Measurements from ENCODE around the gene SYT6. TPM values are rescaled to one million over a fixed set of nuclear protein-coding genes. Genes with fewer than 3 reads are reported as not detected.

The SYT6 gene
- total and polyA plus RNA-seq, 7 donors = 0.32 to 1.9 (median 0.46) TPM; not detected in 3

DNA sequence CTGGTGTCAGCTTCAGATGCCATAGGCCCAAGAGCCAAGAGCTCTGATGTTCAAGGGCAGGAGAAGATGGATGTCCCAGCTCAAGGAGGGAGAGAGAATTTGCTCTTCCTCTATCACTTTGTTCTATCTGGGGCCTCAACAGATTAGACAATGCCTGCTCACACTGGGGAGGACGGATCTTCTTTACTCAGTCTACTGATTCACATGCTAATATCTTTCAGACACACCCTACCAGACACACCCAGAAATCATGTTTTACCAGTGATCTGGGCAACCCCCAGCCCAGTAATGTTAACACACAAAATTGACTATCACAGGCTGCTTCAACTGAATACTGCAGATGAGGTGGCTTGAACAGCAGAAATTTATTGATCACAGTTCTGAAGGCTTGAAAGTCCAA lies 105.4 kb downstream of the SYT6 start:
- H3K27me3 ChIP-seq = no peaks in the 10 kb centered on the region
- 61 to 90% methylated on average over 1 of the region's 1 CpG for WGBS, 2 donors
- no peak for DNase-seq
- H3K9me3 ChIP-seq = no peaks in the 10 kb centered on the region
- TF ChIP-seq, protein P1, sequence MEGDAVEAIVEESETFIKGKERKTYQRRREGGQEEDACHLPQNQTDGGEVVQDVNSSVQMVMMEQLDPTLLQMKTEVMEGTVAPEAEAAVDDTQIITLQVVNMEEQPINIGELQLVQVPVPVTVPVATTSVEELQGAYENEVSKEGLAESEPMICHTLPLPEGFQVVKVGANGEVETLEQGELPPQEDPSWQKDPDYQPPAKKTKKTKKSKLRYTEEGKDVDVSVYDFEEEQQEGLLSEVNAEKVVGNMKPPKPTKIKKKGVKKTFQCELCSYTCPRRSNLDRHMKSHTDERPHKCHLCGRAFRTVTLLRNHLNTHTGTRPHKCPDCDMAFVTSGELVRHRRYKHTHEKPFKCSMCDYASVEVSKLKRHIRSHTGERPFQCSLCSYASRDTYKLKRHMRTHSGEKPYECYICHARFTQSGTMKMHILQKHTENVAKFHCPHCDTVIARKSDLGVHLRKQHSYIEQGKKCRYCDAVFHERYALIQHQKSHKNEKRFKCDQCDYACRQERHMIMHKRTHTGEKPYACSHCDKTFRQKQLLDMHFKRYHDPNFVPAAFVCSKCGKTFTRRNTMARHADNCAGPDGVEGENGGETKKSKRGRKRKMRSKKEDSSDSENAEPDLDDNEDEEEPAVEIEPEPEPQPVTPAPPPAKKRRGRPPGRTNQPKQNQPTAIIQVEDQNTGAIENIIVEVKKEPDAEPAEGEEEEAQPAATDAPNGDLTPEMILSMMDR (IDR thresholded peaks at IDR 0.05) = no peak
- no peak for TF ChIP-seq POLR2A (IDR thresholded peaks at IDR 0.05)
- no peak for TF ChIP-seq POLR2AphosphoS5 (IDR thresholded peaks at IDR 0.05)
- TF ChIP-seq EP300 (IDR thresholded peaks at IDR 0.05) = no peak
- intact Hi-C loops (cut with DNase I) = no loop called here
- no peak overlapping the region for H3K4me3 ChIP-seq
- no peaks in the 10 kb centered on the region for H3K36me3 ChIP-seq
- H3K27ac ChIP-seq = no peak overlapping the region
- H3K4me1 ChIP-seq = peaks cover 0 to 4% (median 1%) of the 10 kb centered on the region in 4 donors

DNA sequence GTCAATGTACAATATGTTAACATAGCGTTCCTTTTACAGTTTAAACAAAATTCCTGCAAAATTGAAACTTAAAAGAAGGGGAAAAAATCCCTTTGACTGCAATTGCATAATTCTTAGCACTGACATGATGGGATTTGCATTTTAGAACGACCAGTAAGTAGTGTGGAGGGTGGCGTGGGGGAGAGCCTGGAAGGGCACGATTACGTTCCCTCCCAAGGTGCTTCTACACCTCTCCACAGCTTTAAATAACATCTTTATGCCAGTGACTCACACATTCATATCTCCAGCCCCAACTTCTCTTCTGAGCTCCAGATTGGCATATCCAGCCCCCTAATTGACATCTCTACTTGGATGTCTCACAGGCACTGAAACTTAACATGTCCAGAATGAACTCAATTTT lies 110.1 kb downstream of the SYT6 start:
- H3K36me3 ChIP-seq = no peaks in the 10 kb centered on the region
- DNase-seq = no peak
- no peaks in the 10 kb centered on the region for H3K9me3 ChIP-seq
- TF ChIP-seq POLR2A (IDR thresholded peaks at IDR 0.05) (no peak), EP300 (IDR thresholded peaks at IDR 0.05) (no peak), POLR2AphosphoS5 (IDR thresholded peaks at IDR 0.05) (no peak)
- TF ChIP-seq, protein P1 (IDR thresholded peaks at IDR 0.05) = no peak
- intact Hi-C loops (cut with DNase I) = no loop called here
- no peak overlapping the region for H3K4me3 ChIP-seq
- 62 to 63% methylated on average over 5 of the region's 5 CpGs for WGBS, 2 donors
- H3K27me3 ChIP-seq = no peaks in the 10 kb centered on the region
- H3K27ac ChIP-seq = no peak overlapping the region
- H3K4me1 ChIP-seq = peaks cover 0 to 9% (median 2%) of the 10 kb centered on the region in 4 donors

DNA sequence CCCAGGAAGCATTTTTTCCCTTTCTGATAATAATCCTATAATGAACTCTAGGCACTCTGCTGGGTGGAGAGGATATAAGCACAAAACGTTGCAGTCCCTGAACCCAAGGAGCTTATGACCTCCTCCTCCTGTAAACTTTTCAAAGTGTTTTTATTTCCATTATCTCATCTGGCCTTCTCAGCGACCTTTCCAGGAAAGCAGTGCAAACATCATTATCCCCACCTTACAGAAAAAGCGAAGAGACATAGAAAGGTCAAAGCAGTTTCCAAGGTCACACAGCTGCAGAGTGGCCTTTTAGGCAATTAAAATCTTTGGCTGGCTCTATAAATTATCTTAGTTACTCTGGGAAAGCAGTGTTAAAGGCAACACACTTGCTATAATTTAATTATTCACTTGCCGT lies 110.6 kb downstream of the SYT6 start:
- TF ChIP-seq EP300 (IDR thresholded peaks at IDR 0.05) (no peak), POLR2AphosphoS5 (IDR thresholded peaks at IDR 0.05) (no peak), POLR2A (IDR thresholded peaks at IDR 0.05) (no peak)
- TF ChIP-seq, protein P1 (IDR thresholded peaks at IDR 0.05) = no peak
- Histone ChIP-seq H3K4me1 (peaks cover 0 to 9% (median 2%) of the 10 kb centered on the region in 4 donors), H3K27ac (no peak overlapping the region), H3K9me3 (no peaks in the 10 kb centered on the region), H3K4me3 (no peak overlapping the region), H3K27me3 (no peaks in the 10 kb centered on the region), H3K36me3 (no peaks in the 10 kb centered on the region)
- WGBS, 2 donors = 23 to 44% methylated on average over 4 of the region's 4 CpGs
- DNase-seq = no peak
- intact Hi-C loops (cut with DNase I) = no loop called here

DNA sequence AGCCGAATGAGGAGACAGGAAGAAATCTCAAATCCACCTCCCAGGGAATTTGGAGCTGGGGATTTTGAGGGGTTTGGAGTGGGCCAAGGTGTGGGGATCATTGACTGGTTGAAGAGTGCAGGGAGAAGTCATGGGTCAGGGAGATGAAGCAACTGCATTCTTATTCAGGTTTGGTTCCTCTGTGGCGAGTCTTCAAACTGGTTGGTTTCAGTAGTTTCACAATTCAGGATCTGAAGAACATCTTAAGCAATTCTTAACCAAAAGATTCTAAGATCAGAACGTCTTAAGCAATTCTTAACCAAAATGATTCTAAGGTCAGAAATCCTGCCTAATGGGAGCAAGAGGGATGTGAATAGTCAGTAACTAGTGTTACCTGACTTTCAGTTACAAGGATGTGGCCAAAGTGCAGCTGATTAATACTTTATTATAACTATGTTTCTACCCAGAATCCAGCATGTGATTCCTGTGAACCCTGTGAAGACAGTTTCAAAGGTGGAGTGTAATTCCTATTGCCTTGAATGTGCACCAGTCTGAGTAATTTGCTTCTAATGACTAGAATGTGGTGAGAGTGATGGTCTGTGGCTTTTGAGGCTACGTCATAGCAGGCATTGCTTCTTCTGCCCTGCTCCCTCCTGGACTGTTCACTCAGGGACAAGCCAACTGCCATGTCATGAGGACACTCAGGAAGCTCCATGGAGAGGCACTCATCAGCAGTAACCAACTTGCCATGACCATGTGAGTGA lies 113.2 kb downstream of the SYT6 start:
- H3K27me3 ChIP-seq = no peaks in the 10 kb centered on the region
- TF ChIP-seq, protein P1 (IDR thresholded peaks at IDR 0.05) = no peak
- TF ChIP-seq POLR2A (IDR thresholded peaks at IDR 0.05) (no peak), POLR2AphosphoS5 (IDR thresholded peaks at IDR 0.05) (no peak), EP300 (IDR thresholded peaks at IDR 0.05) (no peak)
- H3K27ac ChIP-seq = no peak overlapping the region
- no peak for DNase-seq
- intact Hi-C loops (cut with DNase I) = no loop called here
- H3K36me3 ChIP-seq = no peaks in the 10 kb centered on the region
- H3K4me1 ChIP-seq = peaks cover 0 to 9% (median 2%) of the 10 kb centered on the region in 4 donors
- no peaks in the 10 kb centered on the region for H3K9me3 ChIP-seq
- H3K4me3 ChIP-seq = no peak overlapping the region
- WGBS, 2 donors = 58 to 61% methylated on average over 4 of the region's 4 CpGs

Other genes starting within 250 kb of the SYT6 start
- gene AP4B1, start 249.1 kb downstream of the SYT6 start, total RNA-seq = 10 to 100 TPM in 2 of 4 donors, 1 to 10 TPM in 2; 6.2 to 15.5 (median 10.8) TPM
- gene AP4B1, start 249.1 kb downstream of the SYT6 start, polyA plus RNA-seq = 10 to 100 TPM in 1 of 3 donors, 1 to 10 TPM in 2; 4.8 to 21.3 (median 7.9) TPM
- 1 to 10 TPM; 4.3 to 4.9 (median 4.4) TPM for gene DCLRE1B, start 248.5 kb downstream of the SYT6 start, total RNA-seq
- gene DCLRE1B, start 248.5 kb downstream of the SYT6 start, polyA plus RNA-seq = 1 to 10 TPM; 1.8 to 4.9 (median 2.4) TPM
- gene HIPK1, start 224.5 kb downstream of the SYT6 start, total RNA-seq = 10 to 100 TPM; 47.2 to 57.1 (median 49.9) TPM
- gene HIPK1, start 224.5 kb downstream of the SYT6 start, polyA plus RNA-seq = 10 to 100 TPM; 13.8 to 16.9 (median 16.6) TPM
- 100 to 1,000 TPM in 3 of 4 donors, 10 to 100 TPM in 1; 94.0 to 149 (median 132) TPM for gene OLFML3, start 174.4 kb downstream of the SYT6 start, total RNA-seq
- gene OLFML3, start 174.4 kb downstream of the SYT6 start, polyA plus RNA-seq = 10 to 100 TPM; 14.1 to 23.8 (median 21.0) TPM